ENCODE data around the gene AP3S1. TPM values are rescaled to one million over a fixed set of nuclear protein-coding genes. Genes with fewer than 3 reads are reported as not detected.
"Not testable (repeated sequence)": the region's sequence is repeated elsewhere in the genome, so short reads cannot be mapped to it uniquely, and the experiment has no call there.

Gene AP3S1
- total RNA-seq, 4 donors from 2014 or later: 69.4 to 199 (median 97.3) TPM

DNA sequence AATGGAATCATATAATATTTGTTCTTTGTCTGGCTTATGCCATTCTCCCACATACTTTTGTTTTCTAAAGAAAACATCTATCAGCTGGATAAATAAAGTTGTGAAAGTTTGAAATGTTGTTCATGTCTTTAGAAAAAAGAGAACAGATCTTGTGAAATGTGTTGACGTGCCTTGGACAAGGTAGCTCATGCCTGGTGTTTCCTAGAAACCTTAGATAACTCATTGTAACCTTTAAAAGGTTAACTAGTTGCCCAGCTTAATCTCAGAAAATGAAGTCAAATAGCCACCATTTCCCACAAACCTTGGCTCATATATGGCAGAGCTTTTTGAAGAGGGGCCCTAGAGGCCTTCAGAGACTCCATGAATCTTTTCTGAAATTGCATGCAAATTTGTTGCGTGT is 40.6 kb upstream of the AP3S1 start:
- Histone ChIP-seq H3K4me3 (no peak overlapping the region), H3K27ac (no peak overlapping the region), H3K36me3 (no peaks in the 10 kb centered on the region), H3K4me1 (no peaks in the 10 kb centered on the region), H3K9me3 (no peaks in the 10 kb centered on the region), H3K27me3 (no peaks in the 10 kb centered on the region)
- WGBS, 2 donors: 86 to 87% methylated on average over 2 of the region's 2 CpGs
- intact Hi-C loops (cut with DNase I): no loop called here
- TF ChIP-seq POLR2A (IDR thresholded peaks at IDR 0.05) (no peak), CTCF (IDR thresholded peaks at IDR 0.05) (no peak)
- DNase-seq: no peak

- no peak for TF ChIP-seq CTCF (IDR thresholded peaks at IDR 0.05)
- TF ChIP-seq POLR2A (IDR thresholded peaks at IDR 0.05): no peak
Measured at GRCh38 chr5:115801984-115802383, 39.8 kb upstream of the AP3S1 start.

DNA sequence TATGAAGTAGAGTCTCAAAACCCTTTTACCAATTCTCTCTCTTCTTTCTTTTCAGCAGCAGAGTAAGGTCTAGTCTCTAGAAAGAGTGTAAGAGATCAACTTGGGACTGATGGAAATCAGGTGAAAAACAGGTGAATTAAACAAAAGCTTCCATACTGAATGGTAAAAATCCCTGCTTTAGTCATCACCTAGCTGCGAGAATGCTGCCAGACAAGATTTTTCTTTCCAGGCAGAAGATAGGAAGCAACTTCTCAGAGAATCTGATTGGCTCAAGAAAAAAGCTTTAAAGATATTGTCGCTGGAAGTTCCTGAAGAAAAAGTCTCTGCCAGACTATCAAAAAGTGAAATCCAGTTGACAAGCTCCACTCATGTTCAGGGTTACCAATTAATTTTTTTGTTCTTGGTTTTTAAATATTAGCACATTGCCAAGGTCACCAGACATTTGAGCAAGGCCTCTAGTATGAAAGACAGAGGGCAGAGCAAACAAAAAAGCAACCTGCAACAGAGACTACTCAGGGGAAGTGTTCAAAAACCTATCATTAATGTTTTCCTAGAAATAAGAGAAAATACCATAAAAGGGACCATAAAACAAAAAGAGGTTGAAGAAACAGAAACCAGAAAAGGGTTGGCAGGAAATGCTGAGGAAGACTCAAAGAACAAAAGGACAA is 34.6 kb upstream of the AP3S1 start:
- no peaks in the 10 kb centered on the region for H3K36me3 ChIP-seq
- H3K27me3 ChIP-seq: peaks cover 0 to 3% (median 0%) of the 10 kb centered on the region in 4 donors
- H3K4me3 ChIP-seq: no peak overlapping the region
- DNase-seq: no peak
- no peak for TF ChIP-seq CTCF (IDR thresholded peaks at IDR 0.05)
- TF ChIP-seq POLR2A (IDR thresholded peaks at IDR 0.05): no peak
- no peak overlapping the region for H3K27ac ChIP-seq
- no peaks in the 10 kb centered on the region for H3K4me1 ChIP-seq
- intact Hi-C loops (cut with DNase I): no loop called here
- WGBS, 2 donors: 45 to 49% methylated on average over 2 of the region's 2 CpGs
- H3K9me3 ChIP-seq: no peaks in the 10 kb centered on the region

More at GRCh38 chr5:115801984-115802383, 39.8 kb upstream of the AP3S1 start:
- no peak overlapping the region for H3K4me3 ChIP-seq
- 36 to 40% methylated on average over 1 of the region's 1 CpG for WGBS, 2 donors
- DNase-seq: no peak
- intact Hi-C loops (cut with DNase I): no loop called here
- H3K9me3 ChIP-seq: no peaks in the 10 kb centered on the region
- no peaks in the 10 kb centered on the region for H3K36me3 ChIP-seq
- H3K27me3 ChIP-seq: no peaks in the 10 kb centered on the region
- no peaks in the 10 kb centered on the region for H3K4me1 ChIP-seq
- H3K27ac ChIP-seq: no peak overlapping the region

GRCh38 chr5:115807654-115808052 is 34.1 kb upstream of the AP3S1 start:
- TF ChIP-seq POLR2A (IDR thresholded peaks at IDR 0.05) (no peak), CTCF (IDR thresholded peaks at IDR 0.05) (no peak)
- Histone ChIP-seq H3K4me1 (no peaks in the 10 kb centered on the region), H3K4me3 (no peak overlapping the region), H3K27ac (no peak overlapping the region), H3K36me3 (no peaks in the 10 kb centered on the region), H3K9me3 (no peaks in the 10 kb centered on the region), H3K27me3 (peaks cover 0 to 9% (median 0%) of the 10 kb centered on the region in 4 donors)
- DNase-seq: no peak
- 65% methylated on average over 2 of the region's 2 CpGs for WGBS, 2 donors
- intact Hi-C loops (cut with DNase I): no loop called here

DNA sequence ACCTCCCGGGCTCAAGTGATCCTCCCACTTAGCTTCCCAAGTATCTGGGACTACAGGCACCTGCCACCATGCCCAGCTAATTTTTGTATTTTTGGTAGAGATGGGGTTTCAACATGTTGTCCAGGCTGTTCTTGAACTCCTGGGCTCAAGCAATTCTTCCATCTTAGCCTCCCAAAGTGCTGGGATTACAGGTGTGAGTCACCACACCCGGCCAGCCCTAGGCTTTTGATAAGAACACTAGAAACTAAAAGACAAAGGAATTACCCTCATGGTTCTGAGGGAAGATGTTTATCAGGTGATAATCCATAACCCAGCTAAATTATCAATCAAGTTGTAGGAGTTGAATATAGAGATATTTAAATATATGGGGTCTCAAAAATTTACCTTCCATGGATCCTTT is 33.7 kb upstream of the AP3S1 start:
- H3K27ac ChIP-seq; intact Hi-C loops (cut with DNase I); DNase-seq; H3K4me1 ChIP-seq; H3K4me3 ChIP-seq; H3K9me3 ChIP-seq; H3K36me3 ChIP-seq: not testable (repeated sequence)
- WGBS, 2 donors: 78 to 83% methylated on average over 2 of the region's 2 CpGs
- peaks cover 0 to 13% (median 0%) of the 10 kb centered on the region in 4 donors for H3K27me3 ChIP-seq

DNA sequence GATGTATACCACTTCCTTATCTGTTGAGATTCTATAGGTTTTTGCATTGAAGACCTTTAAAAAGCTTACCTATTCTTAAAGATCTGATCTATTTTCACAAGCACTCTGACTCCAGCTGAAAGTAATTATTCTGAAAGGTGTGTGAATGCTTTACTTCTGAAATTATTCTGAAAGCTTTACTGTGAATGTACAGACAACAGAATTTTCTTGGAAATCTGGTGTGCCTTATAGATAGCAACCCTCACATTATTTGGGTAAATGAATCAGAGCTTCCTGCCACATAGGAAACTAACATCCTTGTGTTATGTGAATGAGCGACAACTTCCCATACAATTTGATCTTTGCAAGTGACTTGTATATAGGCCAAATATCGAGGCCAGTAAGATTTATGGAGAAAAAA is 31.8 kb upstream of the AP3S1 start:
- intact Hi-C loops (cut with DNase I): no loop called here
- TF ChIP-seq CTCF (IDR thresholded peaks at IDR 0.05) (no peak), POLR2A (IDR thresholded peaks at IDR 0.05) (no peak)
- H3K27ac ChIP-seq: no peak overlapping the region
- H3K4me3 ChIP-seq: no peak overlapping the region
- no peak for DNase-seq
- 69 to 72% methylated on average over 2 of the region's 2 CpGs for WGBS, 2 donors
- no peaks in the 10 kb centered on the region for H3K9me3 ChIP-seq
- H3K36me3 ChIP-seq: no peaks in the 10 kb centered on the region
- no peaks in the 10 kb centered on the region for H3K4me1 ChIP-seq
- peaks cover 0 to 32% (median under 1%) of the 10 kb centered on the region in 4 donors for H3K27me3 ChIP-seq
